Measurements from ENCODE around the gene GPR87.
A peak's percentile ranks its signal among the peaks of the same experiment; 100 is the strongest.

Gene GPR87

GRCh38 chr3:151316267-151316991 is at the start of gene GPR87:
Gene GPR87, minus strand, starts transcription at chr3:151316820. Its CDS starts 16,720 bp downstream, at chr3:151300100.
- DNase-seq (ENCODE audit: low read depth in 2 of 2) = peak in 1 of 2 donors; percentile 21

- DNase-seq (ENCODE audit: low read depth in 2 of 2) = no peak
Observed at GRCh38 chr3:151362751-151363174, 46.1 kb upstream of the GPR87 start.

- no peak for DNase-seq (ENCODE audit: low read depth in 2 of 2)
Observed at GRCh38 chr3:151357463-151357850, 40.8 kb upstream of the GPR87 start.

- no peak for DNase-seq (ENCODE audit: low read depth in 2 of 2)
Observed at GRCh38 chr3:151356794-151357462, 40.3 kb upstream of the GPR87 start.

GRCh38 chr3:151351648-151352047 is 35.0 kb upstream of the GPR87 start:
- DNase-seq (ENCODE audit: low read depth in 2 of 2) = no peak

GRCh38 chr3:151351219-151351618 is 34.6 kb upstream of the GPR87 start:
- no peak for DNase-seq (ENCODE audit: low read depth in 2 of 2)

- DNase-seq (ENCODE audit: low read depth in 2 of 2) = no peak
Observed at GRCh38 chr3:151350656-151351055, 34.0 kb upstream of the GPR87 start.

GRCh38 chr3:151347432-151347831 is 30.8 kb upstream of the GPR87 start:
- DNase-seq (ENCODE audit: low read depth in 2 of 2) = no peak

- no peak for DNase-seq (ENCODE audit: low read depth in 2 of 2)
Observed at GRCh38 chr3:151346292-151346691, 29.7 kb upstream of the GPR87 start.

- no peak for DNase-seq (ENCODE audit: low read depth in 2 of 2)
Observed at GRCh38 chr3:151345859-151346258, 29.2 kb upstream of the GPR87 start.

GRCh38 chr3:151331696-151332095 is 15.1 kb upstream of the GPR87 start:
- DNase-seq (ENCODE audit: low read depth in 2 of 2) = no peak

GRCh38 chr3:151330899-151331298 is 14.3 kb upstream of the GPR87 start:
- no peak for DNase-seq (ENCODE audit: low read depth in 2 of 2)

- DNase-seq (ENCODE audit: low read depth in 2 of 2) = no peak
Observed at GRCh38 chr3:151330379-151330778, 13.8 kb upstream of the GPR87 start.

- no peak for DNase-seq (ENCODE audit: low read depth in 2 of 2)
Observed at GRCh38 chr3:151329363-151329762, 12.7 kb upstream of the GPR87 start, which contains the start of gene P2RY13. Gene P2RY13, minus strand, starts transcription at chr3:151329549. Its CDS starts 21 bp downstream, at chr3:151329528.

- no peak for DNase-seq (ENCODE audit: low read depth in 2 of 2)
Observed at GRCh38 chr3:151328298-151328995, 11.8 kb upstream of the GPR87 start.

GRCh38 chr3:151327571-151328198 is 11.1 kb upstream of the GPR87 start:
- no peak for DNase-seq (ENCODE audit: low read depth in 2 of 2)

- no peak for DNase-seq (ENCODE audit: low read depth in 2 of 2)
Observed at GRCh38 chr3:151322511-151322910, 5.9 kb upstream of the GPR87 start.

GRCh38 chr3:151321526-151321925 is 4.9 kb upstream of the GPR87 start:
- no peak for DNase-seq (ENCODE audit: low read depth in 2 of 2)

- DNase-seq (ENCODE audit: low read depth in 2 of 2) = no peak
Observed at GRCh38 chr3:151320131-151320530, 3.5 kb upstream of the GPR87 start.

GRCh38 chr3:151319628-151320027 is 3.0 kb upstream of the GPR87 start:
- DNase-seq (ENCODE audit: low read depth in 2 of 2) = no peak

- DNase-seq (ENCODE audit: low read depth in 2 of 2) = no peak
Observed at GRCh38 chr3:151318991-151319390, 2.4 kb upstream of the GPR87 start.

GRCh38 chr3:151318313-151318712 is 1.7 kb upstream of the GPR87 start:
- no peak for DNase-seq (ENCODE audit: low read depth in 2 of 2)
